Neuronal stem cell (in vitro differentiated cells): ENCODE results near the gene NAIP.
"Not testable (repeated sequence)": the region's sequence is repeated elsewhere in the genome, so short reads cannot be mapped to it uniquely, and the experiment has no call there.

Experiments
- DNase-seq: peaks from one replicate; pipeline ENCODE4 v3.0.0-alpha.2; 2013; ENCODE audit warnings: low spot score
- H2AFZ ChIP-seq: one replicate; pipeline ENCODE4 v1.6.1; 2013; ENCODE audit warnings: mild to moderate bottlenecking, low read length, inconsistent platforms
- H2AK5ac ChIP-seq: 2 replicates; pipeline ENCODE4 v1.6.1; 2013; ENCODE audit warnings: low read depth, mild to moderate bottlenecking, inconsistent platforms, low read length, moderate library complexity, mixed read lengths
- H2BK120ac ChIP-seq: 2 replicates; pipeline ENCODE4 v1.6.1; 2013; ENCODE audit warnings: low read depth, mild to moderate bottlenecking, inconsistent platforms, low read length, moderate library complexity, mixed read lengths
- H2BK12ac ChIP-seq: one replicate; pipeline ENCODE4 v1.6.1; 2013; ENCODE audit warnings: low read length, inconsistent platforms
- H2BK15ac ChIP-seq: 2 replicates; pipeline ENCODE4 v1.6.1; 2013; ENCODE audit warnings: mild to moderate bottlenecking, low read length, inconsistent platforms, mixed read lengths
- H2BK5ac ChIP-seq: one replicate; pipeline ENCODE4 v1.6.1; 2013; ENCODE audit warnings: inconsistent platforms, mild to moderate bottlenecking, low read length, moderate library complexity
- H3K14ac ChIP-seq: one replicate; pipeline ENCODE4 v1.6.1; 2013; ENCODE audit warnings: low read length, inconsistent platforms
- H3K18ac ChIP-seq: 2 replicates; pipeline ENCODE4 v1.6.1; 2013; ENCODE audit warnings: low read length, inconsistent platforms
- H3K23ac ChIP-seq: 2 replicates; pipeline ENCODE4 v1.6.1; 2013; ENCODE audit warnings: low read depth, mild to moderate bottlenecking, mixed read lengths, low read length, inconsistent platforms; ENCODE audit not compliant: poor library complexity
- H3K27ac ChIP-seq: replicated peaks from 3 replicates; pipeline ENCODE4 v1.5.1; 2013; ENCODE audit warnings: low read length, inconsistent platforms
- H3K27me3 ChIP-seq, 3 experiments: 2 replicates each; pipeline ENCODE4 v1.6.1; 2013; ENCODE audit warnings: low read length in 3 of 3, mild to moderate bottlenecking in 2 of 3, inconsistent platforms in 1 of 3, low read depth in 1 of 3, mixed read lengths in 1 of 3, moderate library complexity in 1 of 3; ENCODE audit not compliant: control insufficient read depth in 3 of 3, insufficient read depth in 3 of 3
- H3K36me3 ChIP-seq, 2 donors: replicated peaks in 1 of 2; 2 replicates each; pipeline ENCODE4 v1.6.1; 2013; ENCODE audit warnings: low read length in 2 of 2; ENCODE audit not compliant: control insufficient read depth in 2 of 2, insufficient read depth in 2 of 2
- H3K4ac ChIP-seq: 2 replicates; pipeline ENCODE4 v1.6.1; 2013; ENCODE audit warnings: inconsistent platforms, mild to moderate bottlenecking, low read length, moderate library complexity
- H3K4me1 ChIP-seq, 2 donors: 1 replicate in 1 of 2; 2 replicates in 1 of 2; pipeline ENCODE4 v1.6.1; 2013; ENCODE audit warnings: low read length in 2 of 2, low read depth in 1 of 2; ENCODE audit not compliant: control insufficient read depth in 2 of 2, insufficient read depth in 1 of 2
- H3K4me2 ChIP-seq: one replicate; pipeline ENCODE4 v1.6.1; 2013; ENCODE audit warnings: mild to moderate bottlenecking, low read length, inconsistent platforms; ENCODE audit not compliant: insufficient read depth, poor library complexity, severe bottlenecking
- H3K4me3 ChIP-seq, 2 donors: 2 replicates each; pipeline ENCODE4 v1.5.1; 2013; ENCODE audit warnings: low read length in 2 of 2, mild to moderate bottlenecking in 2 of 2, inconsistent platforms in 1 of 2, moderate library complexity in 1 of 2
- H3K79me1 ChIP-seq: one replicate; pipeline ENCODE4 v1.6.1; 2013; ENCODE audit warnings: low read depth, mild to moderate bottlenecking, inconsistent platforms, low read length, moderate library complexity
- H3K9ac ChIP-seq: one replicate; pipeline ENCODE4 v1.6.1; 2013; ENCODE audit warnings: mild to moderate bottlenecking, low read depth, low read length, inconsistent platforms; ENCODE audit not compliant: poor library complexity
- H3K9me3 ChIP-seq, 2 donors: replicated peaks in 1 of 2; 2 replicates each; pipeline versions ENCODE3 to v1.6.1; 2013; ENCODE audit warnings: low read length in 2 of 2, mild to moderate bottlenecking in 2 of 2, inconsistent platforms in 1 of 2, low read depth in 1 of 2, mixed read lengths in 1 of 2, moderate library complexity in 1 of 2; ENCODE audit not compliant: control insufficient read depth in 2 of 2, insufficient read depth in 1 of 2
- H4K8ac ChIP-seq: one replicate; pipeline ENCODE4 v1.6.1; 2013; ENCODE audit warnings: low read depth, mild to moderate bottlenecking, inconsistent platforms, low read length, moderate library complexity
- H4K91ac ChIP-seq: one replicate; pipeline ENCODE4 v1.6.1; 2013; ENCODE audit warnings: low read length, low read depth, mild to moderate bottlenecking, inconsistent platforms; ENCODE audit not compliant: poor library complexity
- WGBS, 2 donors: extraction: QIAGEN DNeasy Blood & Tissue Kit; methylation state at CpG; one replicate each; pipeline ENCODE4 v1.1.7; 2013; ENCODE audit warnings: missing lambda C conversion rate in 2 of 2, mixed read lengths in 1 of 2; ENCODE audit not compliant: insufficient read length in 2 of 2, insufficient replicate concordance in 1 of 2; ENCODE audit errors: extremely low coverage in 2 of 2; 5-methylcytosine and 5-hydroxymethylcytosine counted together

NAIP gene

GRCh38 chr5:71020643-71021042 lies 4.5 kb downstream of the NAIP start:
- H2AFZ ChIP-seq, H4K91ac ChIP-seq, H3K9me3 ChIP-seq, H2BK5ac ChIP-seq, H3K18ac ChIP-seq, H3K36me3 ChIP-seq, H2BK12ac ChIP-seq, DNase-seq, H3K27ac ChIP-seq, H3K4me1 ChIP-seq, H3K27me3 ChIP-seq, H2AK5ac ChIP-seq, H3K4me3 ChIP-seq, H3K14ac ChIP-seq, H3K9ac ChIP-seq, H4K8ac ChIP-seq, H2BK15ac ChIP-seq, H3K79me1 ChIP-seq, H3K4ac ChIP-seq, H3K23ac ChIP-seq, H2BK120ac ChIP-seq, H3K4me2 ChIP-seq: not testable (repeated sequence)
- no CpG with 5 or more reads among the region's 6 CpGs for WGBS, 2 donors

DNA sequence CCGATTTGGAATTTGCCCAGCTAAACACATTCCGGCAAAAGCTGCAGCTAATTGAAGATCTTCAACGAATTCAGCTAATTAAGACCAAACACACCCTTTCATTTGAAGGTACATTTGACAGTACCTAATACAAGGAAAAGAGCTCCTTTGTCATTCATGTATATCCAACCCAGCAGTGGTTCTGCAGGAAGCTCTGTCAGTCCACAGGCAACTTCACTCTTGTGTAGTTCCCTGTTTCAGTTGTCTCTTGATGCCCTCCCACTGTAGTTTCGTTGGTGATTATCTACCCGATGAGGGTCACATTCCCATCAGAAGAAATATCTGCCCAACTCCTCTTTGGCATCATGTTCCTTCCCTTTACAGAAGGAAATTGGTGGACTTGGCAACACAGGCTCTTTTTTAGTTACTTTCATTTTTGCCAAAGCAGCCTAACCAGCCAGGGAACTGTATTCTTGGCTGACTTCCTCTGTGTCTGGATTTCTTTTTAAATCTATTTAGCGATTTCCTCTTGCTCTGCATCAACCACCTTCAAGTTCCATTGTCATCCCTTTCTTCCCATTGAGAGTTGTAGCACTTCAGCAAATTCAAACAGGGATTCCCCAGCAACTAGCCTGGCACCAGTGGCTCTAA lies 6.6 kb downstream of the NAIP start:
- H3K14ac ChIP-seq, H3K27ac ChIP-seq, H3K4ac ChIP-seq, H3K4me2 ChIP-seq, H3K4me1 ChIP-seq, H3K27me3 ChIP-seq, H2BK15ac ChIP-seq, H2AFZ ChIP-seq, H2BK12ac ChIP-seq, H3K4me3 ChIP-seq, DNase-seq, H3K79me1 ChIP-seq, H3K23ac ChIP-seq, H3K18ac ChIP-seq, H4K8ac ChIP-seq, H2BK120ac ChIP-seq, H3K36me3 ChIP-seq, H3K9ac ChIP-seq, H4K91ac ChIP-seq, H2BK5ac ChIP-seq, H2AK5ac ChIP-seq, H3K9me3 ChIP-seq: not testable (repeated sequence)
- WGBS, 2 donors: no CpG with 5 or more reads among the region's 6 CpGs

GRCh38 chr5:71014176-71014575 lies 11.0 kb downstream of the NAIP start:
- Histone ChIP-seq H2BK5ac (no peak overlapping the region), H3K23ac (no peak overlapping the region), H3K14ac (no peak overlapping the region), H2AFZ (no peak overlapping the region), H3K9me3 (no peaks in the 10 kb centered on the region), H2BK12ac (no peak overlapping the region), H3K36me3 (no peaks in the 10 kb centered on the region), H2BK15ac (no peak overlapping the region), H3K4ac (no peak overlapping the region), H2AK5ac (no peak overlapping the region), H2BK120ac (no peak overlapping the region), H3K4me2 (no peak overlapping the region), H3K4me3 (no peak overlapping the region), H3K4me1 (no peaks in the 10 kb centered on the region), H4K8ac (no peak overlapping the region), H3K18ac (no peak overlapping the region), H3K9ac (no peak overlapping the region), H3K27ac (no peak overlapping the region), H4K91ac (no peak overlapping the region), H3K79me1 (no peaks in the 10 kb centered on the region), H3K27me3 (no peaks in the 10 kb centered on the region)
- no CpG with 5 or more reads among the region's 8 CpGs for WGBS, 2 donors
- no peak for DNase-seq

GRCh38 chr5:71013575-71013974 lies 11.6 kb downstream of the NAIP start:
- no peak overlapping the region for H3K4me3 ChIP-seq
- no peak overlapping the region for H3K4me2 ChIP-seq
- no peak overlapping the region for H3K23ac ChIP-seq
- no peak overlapping the region for H3K9ac ChIP-seq
- H2BK12ac ChIP-seq: no peak overlapping the region
- H3K14ac ChIP-seq: no peak overlapping the region
- no peak overlapping the region for H3K18ac ChIP-seq
- H2BK15ac ChIP-seq: no peak overlapping the region
- no peak overlapping the region for H4K91ac ChIP-seq
- no CpG with 5 or more reads among the region's 12 CpGs for WGBS, 2 donors
- H2BK120ac ChIP-seq: no peak overlapping the region
- H3K9me3 ChIP-seq: no peaks in the 10 kb centered on the region
- H3K4me1 ChIP-seq: no peaks in the 10 kb centered on the region
- no peak overlapping the region for H2BK5ac ChIP-seq
- no peak overlapping the region for H2AK5ac ChIP-seq
- no peak overlapping the region for H2AFZ ChIP-seq
- H3K27ac ChIP-seq: no peak overlapping the region
- DNase-seq: no peak
- H3K36me3 ChIP-seq: no peaks in the 10 kb centered on the region
- no peak overlapping the region for H3K4ac ChIP-seq
- no peaks in the 10 kb centered on the region for H3K79me1 ChIP-seq
- H3K27me3 ChIP-seq: no peaks in the 10 kb centered on the region
- no peak overlapping the region for H4K8ac ChIP-seq
